BE2C (cell line): ENCODE results near the gene LUC7L.
A peak's percentile ranks its signal among the peaks of the same experiment; 100 is the strongest.

Source experiments
- DNase-seq: peaks from one replicate; pipeline ENCODE4 v3.0.0-alpha.2; 2020
- H3K27me3 ChIP-seq: fragments of 250-450 bp; sonication (Bioruptor Pico); 2 replicates; pipeline ENCODE4 v1.5.1; 2020; ENCODE audit warnings: mild to moderate bottlenecking
- H3K36me3 ChIP-seq: fragments of 250-450 bp; sonication (Bioruptor Pico); 2 replicates; pipeline ENCODE4 v1.5.1; 2020; ENCODE audit warnings: mild to moderate bottlenecking
- H3K4me1 ChIP-seq: fragments of 250-450 bp; sonication (Bioruptor Pico); 2 replicates; pipeline ENCODE4 v1.5.1; 2020
- H3K4me3 ChIP-seq: 2 replicates; pipeline ENCODE4 v1.5.1; 2011; ENCODE audit warnings: low read depth, low read length
- H3K9me3 ChIP-seq: fragments of 250-450 bp; sonication (Bioruptor Pico); 2 replicates; pipeline ENCODE4 v1.5.1; 2020
- CTCF ChIP-seq: IDR thresholded peaks from 2 replicates; pipeline ENCODE4 v1.5.1; 2012; ENCODE audit warnings: mild to moderate bottlenecking, low read depth, low read length

LUC7L gene

GRCh38 chr16:185691-186090, 43.6 kb downstream of the LUC7L start:
- TF ChIP-seq CTCF, result no peak
- Histone ChIP-seq H3K9me3 (no peaks in the 10 kb centered on the region), H3K36me3 (peaks cover 36% of the 10 kb centered on the region), H3K4me3 (no peak overlapping the region), H3K4me1 (peaks cover 5% of the 10 kb centered on the region), H3K27me3 (peaks cover 3% of the 10 kb centered on the region; the same call in 1 of the 2 replicates)
- DNase-seq, result no peak

- Histone ChIP-seq H3K36me3 (peaks cover 33% of the 10 kb centered on the region), H3K27me3 (peaks cover 8% of the 10 kb centered on the region), H3K4me1 (peaks cover 7% of the 10 kb centered on the region), H3K4me3 (no peak overlapping the region), H3K9me3 (no peaks in the 10 kb centered on the region)
- no peak for TF ChIP-seq CTCF
- DNase-seq, result no peak
Measured at GRCh38 chr16:185213-185612, 44.0 kb downstream of the LUC7L start.

- H3K9me3 ChIP-seq, result no peaks in the 10 kb centered on the region
- no peak for DNase-seq
- H3K27me3 ChIP-seq, result peaks cover 30% of the 10 kb centered on the region
- TF ChIP-seq CTCF, result no peak
- H3K4me1 ChIP-seq, result peaks cover 7% of the 10 kb centered on the region
- no peak overlapping the region for H3K4me3 ChIP-seq
- peaks cover 12% of the 10 kb centered on the region for H3K36me3 ChIP-seq
Measured at GRCh38 chr16:183005-183404, 46.2 kb downstream of the LUC7L start.

GRCh38 chr16:181565-182021, 47.7 kb downstream of the LUC7L start:
- peaks cover 41% of the 10 kb centered on the region for H3K27me3 ChIP-seq
- H3K36me3 ChIP-seq, result peaks cover 4% of the 10 kb centered on the region; the same call in 1 of the 2 replicates
- DNase-seq, result no peak
- H3K4me1 ChIP-seq, result peaks cover 7% of the 10 kb centered on the region
- no peaks in the 10 kb centered on the region for H3K9me3 ChIP-seq
- H3K4me3 ChIP-seq, result no peak overlapping the region
- TF ChIP-seq CTCF, result peak; percentile 87

GRCh38 chr16:180681-181564, 48.3 kb downstream of the LUC7L start:
- H3K36me3 ChIP-seq, result peaks cover 4% of the 10 kb centered on the region; the same call in 1 of the 2 replicates
- no peaks in the 10 kb centered on the region for H3K9me3 ChIP-seq
- peak; percentile 89 for DNase-seq
- H3K27me3 ChIP-seq, result peaks cover 41% of the 10 kb centered on the region
- TF ChIP-seq CTCF, result no peak
- peak overlapping the region; percentile 46 for H3K4me3 ChIP-seq
- peaks cover 7% of the 10 kb centered on the region for H3K4me1 ChIP-seq

- Histone ChIP-seq H3K4me3 (peak within 1 kb of the TSS; percentile 46), H3K4me1 (peaks cover 7% of the 10 kb centered on the region), H3K9me3 (no peaks in the 10 kb centered on the region), H3K27me3 (peaks cover 48% of the 10 kb centered on the region), H3K36me3 (0 out of 2 replicates have a peak, but pooled peaks cover 1% of the 10 kb centered on the region)
- peak; percentile 80 for DNase-seq
- TF ChIP-seq CTCF, result peak; percentile 21; the same call in 1 of the 2 replicates
Measured at GRCh38 chr16:180101-180675, 49.1 kb downstream of the LUC7L start, which contains the start of gene HBQ1. Gene HBQ1, plus strand, starts transcription at chr16:180459. Its CDS starts 28 bp downstream, at chr16:180487.
